Muscle layer of duodenum (tissue), 2 donors: Measurements from ENCODE around the gene SHF.

ENCODE experiments used
- H3K27ac ChIP-seq: one replicate; pipeline ENCODE4 v1.7.0; 2013; ENCODE audit warnings: mild to moderate bottlenecking, low read length
- H3K27me3 ChIP-seq: one replicate; pipeline ENCODE4 v1.7.0; 2013; ENCODE audit warnings: low read depth, mild to moderate bottlenecking, control low read depth, low read length
- H3K36me3 ChIP-seq, 2 donors: one replicate each; pipeline ENCODE4 v1.7.0; 2013; ENCODE audit warnings: low read length in 2 of 2, control low read depth in 1 of 2, mild to moderate bottlenecking in 1 of 2; ENCODE audit not compliant: insufficient read depth in 2 of 2, control insufficient read depth in 1 of 2
- H3K4me1 ChIP-seq, 2 donors: one replicate each; pipeline ENCODE4 v1.7.0; 2013; ENCODE audit warnings: low read length in 2 of 2, mild to moderate bottlenecking in 2 of 2, control low read depth in 1 of 2, moderate library complexity in 1 of 2; ENCODE audit not compliant: insufficient read depth in 2 of 2, control insufficient read depth in 1 of 2
- H3K4me3 ChIP-seq, 2 donors: one replicate each; pipeline ENCODE4 v1.7.0; 2013; ENCODE audit warnings: low read length in 2 of 2, low read depth in 1 of 2, mild to moderate bottlenecking in 1 of 2
- H3K9me3 ChIP-seq, 2 donors: one replicate each; pipeline ENCODE4 v1.7.0; 2013; ENCODE audit warnings: low read length in 2 of 2, control low read depth in 1 of 2, mild to moderate bottlenecking in 1 of 2; ENCODE audit not compliant: control insufficient read depth in 1 of 2
- donor health status: healthy.

Gene SHF

DNA sequence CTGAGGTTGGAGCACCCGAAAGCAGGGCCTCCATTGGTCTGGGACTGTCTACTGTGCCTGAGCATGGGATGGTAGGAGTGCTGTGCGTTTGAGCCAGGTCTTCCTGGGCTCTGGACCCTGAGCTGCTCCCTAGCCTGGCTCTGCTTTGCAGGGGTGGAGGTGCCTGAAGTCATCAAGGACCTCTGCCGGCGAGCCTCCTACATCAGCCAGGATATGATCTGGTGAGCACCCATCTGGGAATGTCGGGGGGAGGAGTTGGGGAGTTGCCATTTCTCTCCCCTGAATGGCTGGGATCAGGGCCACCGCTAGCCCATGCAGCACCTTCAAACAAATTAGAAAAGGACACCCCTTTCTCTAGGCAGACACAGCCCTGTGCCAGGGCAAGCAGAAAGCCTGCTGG is 37.3 kb downstream of the SHF start:
- Histone ChIP-seq H3K4me3 (no peak overlapping the region), H3K27me3 (no peaks in the 10 kb centered on the region), H3K4me1 (no peaks in the 10 kb centered on the region), H3K27ac (no peak overlapping the region), H3K36me3 (peaks cover 0 to 7% of the 10 kb centered on the region in 2 donors), H3K9me3 (no peaks in the 10 kb centered on the region)

DNA sequence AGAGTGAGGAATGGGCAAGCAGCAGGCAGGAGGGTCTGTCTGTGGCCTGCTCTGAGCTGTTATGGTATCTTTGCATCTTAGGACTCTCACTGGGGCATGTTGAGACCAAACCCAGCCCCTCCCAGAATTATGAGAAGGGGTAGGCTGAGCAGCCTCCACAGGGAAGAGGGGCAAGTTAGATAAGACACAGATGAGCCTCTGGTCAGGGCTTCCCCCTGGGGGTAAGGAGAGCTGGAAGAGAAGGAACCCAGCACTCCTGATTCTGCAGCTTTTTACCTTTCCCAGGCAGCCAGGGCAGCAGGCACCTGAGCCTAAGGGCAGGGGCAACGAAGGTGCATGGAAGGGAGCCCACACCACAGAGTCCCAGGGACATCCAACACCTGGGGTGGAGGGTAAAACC is 38.7 kb downstream of the SHF start:
- Histone ChIP-seq H3K4me3 (no peak overlapping the region), H3K4me1 (no peaks in the 10 kb centered on the region), H3K36me3 (peaks cover 0 to 7% of the 10 kb centered on the region in 2 donors), H3K27ac (no peak overlapping the region), H3K9me3 (no peaks in the 10 kb centered on the region), H3K27me3 (no peaks in the 10 kb centered on the region)

DNA sequence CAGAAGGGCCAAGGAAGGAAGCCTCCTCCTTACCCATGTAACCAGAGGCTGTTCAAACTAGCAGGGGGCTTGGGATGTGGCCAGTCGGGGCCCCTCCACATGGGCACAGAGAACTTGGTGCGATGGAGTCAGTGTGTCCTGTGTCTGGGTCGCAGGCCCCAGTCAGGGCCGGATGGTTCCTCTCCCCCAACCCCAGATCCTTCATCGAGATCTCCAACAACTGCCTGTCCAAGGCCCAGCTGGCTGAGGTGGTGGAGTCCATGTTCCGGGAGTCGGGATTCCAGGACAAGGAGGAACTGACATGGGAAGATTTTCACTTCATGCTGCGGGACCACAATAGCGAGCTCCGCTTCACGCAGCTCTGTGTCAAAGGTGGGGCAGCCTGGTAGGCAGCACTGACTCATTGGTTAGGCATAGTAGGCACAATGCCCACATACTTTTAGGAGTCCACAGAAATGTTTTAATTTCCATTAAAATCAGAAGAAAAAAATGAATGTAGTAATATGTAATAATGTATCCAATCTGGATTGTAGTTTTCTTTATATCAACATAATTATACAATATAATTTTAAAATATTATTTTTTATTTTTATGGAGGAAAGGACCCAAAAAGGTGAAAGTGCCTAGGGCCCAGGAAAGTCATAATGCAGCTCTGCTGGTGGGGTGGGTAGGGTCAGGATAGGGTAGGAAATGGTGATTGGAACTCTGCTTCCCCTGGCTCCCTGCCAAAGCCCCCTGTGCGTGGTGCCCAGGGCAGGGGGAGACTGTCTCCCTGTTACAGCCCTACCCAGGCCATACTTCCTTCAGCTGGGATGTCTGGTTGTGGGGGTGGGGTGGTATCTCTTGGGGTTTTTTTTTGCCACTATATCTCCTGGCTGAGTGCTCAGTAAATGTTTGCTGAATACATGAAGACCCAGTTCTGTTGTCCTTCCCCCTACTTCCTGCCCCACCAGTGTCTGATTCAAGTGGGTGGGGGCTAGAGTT is 39.4 kb downstream of the SHF start:
- H3K27ac ChIP-seq = no peak overlapping the region
- H3K27me3 ChIP-seq = no peaks in the 10 kb centered on the region
- H3K9me3 ChIP-seq = no peaks in the 10 kb centered on the region
- H3K4me1 ChIP-seq = no peaks in the 10 kb centered on the region
- H3K36me3 ChIP-seq = peaks cover 0 to 7% of the 10 kb centered on the region in 2 donors
- H3K4me3 ChIP-seq = no peak overlapping the region

DNA sequence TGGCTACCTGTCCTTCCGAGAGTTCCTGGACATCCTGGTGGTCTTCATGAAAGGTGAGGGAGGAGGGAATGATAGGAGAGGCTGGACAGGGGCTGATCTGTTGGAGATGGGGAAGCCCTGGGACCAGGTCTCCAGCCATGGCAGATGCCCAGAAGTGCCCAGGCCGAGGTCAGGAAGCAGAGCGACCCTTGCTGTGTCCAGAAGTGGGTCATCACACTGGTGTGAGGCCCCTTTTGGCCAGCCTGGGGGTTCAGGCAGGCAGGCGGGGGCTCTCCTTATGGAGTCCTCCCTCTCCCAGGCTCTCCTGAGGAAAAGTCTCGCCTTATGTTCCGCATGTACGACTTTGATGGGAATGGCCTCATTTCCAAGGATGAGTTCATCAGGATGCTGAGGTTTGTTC is 40.2 kb downstream of the SHF start:
- H3K36me3 ChIP-seq = peaks cover 0 to 7% of the 10 kb centered on the region in 2 donors
- H3K27me3 ChIP-seq = no peaks in the 10 kb centered on the region
- H3K4me1 ChIP-seq = no peaks in the 10 kb centered on the region
- no peaks in the 10 kb centered on the region for H3K9me3 ChIP-seq
- no peak overlapping the region for H3K4me3 ChIP-seq
- no peak overlapping the region for H3K27ac ChIP-seq

GRCh38 chr15:45146405-45146804 is 41.4 kb downstream of the SHF start:
- H3K27ac ChIP-seq = no peak overlapping the region
- H3K4me3 ChIP-seq = no peak overlapping the region
- H3K9me3 ChIP-seq = no peaks in the 10 kb centered on the region
- H3K36me3 ChIP-seq = no peaks in the 10 kb centered on the region
- H3K4me1 ChIP-seq = no peaks in the 10 kb centered on the region
- no peaks in the 10 kb centered on the region for H3K27me3 ChIP-seq

DNA sequence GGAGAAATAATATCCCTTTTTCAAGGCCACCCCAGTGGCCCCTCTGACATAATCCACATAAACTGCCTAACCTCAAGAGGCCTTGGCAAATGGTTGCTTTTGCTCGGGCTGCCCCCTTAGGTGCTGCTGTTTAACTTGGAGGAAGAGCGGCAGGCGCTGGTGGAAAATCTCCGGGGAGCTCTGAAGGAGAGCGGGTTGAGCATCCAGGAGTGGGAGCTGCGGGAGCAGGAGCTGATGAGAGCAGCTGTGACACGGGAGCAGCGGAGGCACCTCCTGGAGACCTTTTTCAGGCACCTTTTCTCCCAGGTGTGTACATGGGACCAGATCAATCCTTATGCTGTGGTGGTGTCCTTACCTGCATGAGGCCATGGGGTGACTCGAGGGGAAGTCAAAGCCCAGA is 43.0 kb downstream of the SHF start:
- Histone ChIP-seq H3K36me3 (no peaks in the 10 kb centered on the region), H3K27ac (no peak overlapping the region), H3K27me3 (no peaks in the 10 kb centered on the region)

GRCh38 chr15:45143946-45144345 is 43.8 kb downstream of the SHF start:
- no peak overlapping the region for H3K4me3 ChIP-seq
- no peak overlapping the region for H3K27ac ChIP-seq
- H3K4me1 ChIP-seq = no peaks in the 10 kb centered on the region
- no peaks in the 10 kb centered on the region for H3K9me3 ChIP-seq
- H3K27me3 ChIP-seq = no peaks in the 10 kb centered on the region
- no peaks in the 10 kb centered on the region for H3K36me3 ChIP-seq

More for the DNA sequence above, 43.0 kb downstream of the SHF start:
- Histone ChIP-seq H3K9me3 (no peaks in the 10 kb centered on the region), H3K4me3 (no peak overlapping the region), H3K4me1 (no peaks in the 10 kb centered on the region)

- Histone ChIP-seq H3K9me3 (no peaks in the 10 kb centered on the region), H3K4me1 (no peaks in the 10 kb centered on the region), H3K4me3 (no peak overlapping the region), H3K27me3 (no peaks in the 10 kb centered on the region), H3K27ac (no peak overlapping the region), H3K36me3 (no peaks in the 10 kb centered on the region)
These were observed 44.7 kb downstream of the SHF start for GRCh38 chr15:45143056-45143455.

GRCh38 chr15:45141386-45141785 is 46.4 kb downstream of the SHF start:
- H3K4me1 ChIP-seq = no peaks in the 10 kb centered on the region
- H3K9me3 ChIP-seq = no peaks in the 10 kb centered on the region
- no peak overlapping the region for H3K27ac ChIP-seq
- no peak overlapping the region for H3K4me3 ChIP-seq
- peaks cover 5% of the 10 kb centered on the region for H3K27me3 ChIP-seq
- H3K36me3 ChIP-seq = no peaks in the 10 kb centered on the region

DNA sequence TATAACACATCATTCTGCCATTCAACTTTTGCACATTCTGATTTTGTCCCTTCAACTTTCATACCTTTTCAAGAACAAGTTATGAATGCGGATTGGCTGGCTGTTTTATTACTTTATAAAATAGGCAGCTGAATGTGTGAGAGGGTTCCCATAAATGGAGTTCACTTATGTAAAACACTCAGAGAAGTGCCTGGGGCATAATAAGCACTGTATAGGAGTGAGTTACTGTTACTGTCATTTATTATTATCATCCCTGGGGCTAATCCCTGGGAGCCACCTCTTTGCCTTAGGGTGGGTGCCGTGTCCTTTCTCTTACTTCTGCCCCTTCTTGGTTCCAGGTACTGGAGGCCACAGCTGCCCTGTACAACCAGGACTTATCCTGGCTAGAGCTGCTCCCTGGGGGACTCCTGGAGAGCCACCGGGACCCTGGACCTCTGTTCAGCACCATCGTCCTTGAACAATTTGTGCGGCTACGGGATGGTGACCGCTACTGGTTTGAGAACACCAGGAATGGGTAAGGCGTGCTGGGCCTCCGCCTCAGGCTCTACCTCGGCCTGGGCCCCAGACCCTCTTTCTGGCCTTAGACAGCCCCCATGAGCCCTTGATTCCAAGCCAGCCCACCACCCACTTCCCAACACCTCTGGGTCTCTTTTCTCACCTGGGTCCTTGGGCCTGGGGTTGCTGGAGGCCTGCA is 47.1 kb downstream of the SHF start:
- peaks cover 10% of the 10 kb centered on the region for H3K27me3 ChIP-seq
- no peaks in the 10 kb centered on the region for H3K36me3 ChIP-seq
- H3K4me1 ChIP-seq = no peaks in the 10 kb centered on the region
- no peak overlapping the region for H3K27ac ChIP-seq
- no peak overlapping the region for H3K4me3 ChIP-seq
- no peaks in the 10 kb centered on the region for H3K9me3 ChIP-seq

GRCh38 chr15:45139770-45140169 is 48.0 kb downstream of the SHF start:
- no peak overlapping the region for H3K27ac ChIP-seq
- H3K36me3 ChIP-seq = no peaks in the 10 kb centered on the region

More at GRCh38 chr15:45139770-45140169, 48.0 kb downstream of the SHF start:
- Histone ChIP-seq H3K27me3 (peaks cover 14% of the 10 kb centered on the region), H3K9me3 (no peaks in the 10 kb centered on the region), H3K4me1 (peaks cover 0 to 7% of the 10 kb centered on the region in 2 donors), H3K4me3 (no peak overlapping the region)
